ENCODE data around the gene LARGE1. TPM values are rescaled to one million over a fixed set of nuclear protein-coding genes. Genes with fewer than 3 reads are reported as not detected.

The LARGE1 gene
- total and polyA plus RNA-seq, 3 experiments from 2014 or later = 0.07 to 0.27 (median 0.18) TPM

DNA sequence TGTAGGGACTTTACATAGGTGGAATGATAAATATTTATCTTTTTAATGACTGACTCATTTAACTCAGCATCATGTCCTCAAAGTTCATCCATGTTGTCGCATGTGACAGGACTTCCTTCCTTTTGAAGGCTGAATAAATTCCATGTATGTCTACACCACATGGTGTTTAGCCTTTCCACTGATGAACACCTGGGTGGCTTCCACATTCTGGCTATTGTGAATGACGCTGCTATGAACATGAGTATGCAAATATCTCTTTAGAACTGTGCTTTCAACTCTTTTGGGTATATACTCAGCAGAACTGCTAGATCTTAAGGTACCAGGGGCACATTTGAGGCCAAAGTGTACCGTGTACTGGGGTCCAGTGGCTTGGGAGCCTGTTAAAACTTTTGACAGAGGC, 24.1 kb downstream of the LARGE1 start:
- H3K36me3 Mint-ChIP-seq = no peaks in the 10 kb centered on the region
- no peak overlapping the region for H3K27ac Mint-ChIP-seq
- Histone ChIP-seq H3K4me3 (ENCODE audit: low read length) (no peak overlapping the region), H3K36me3 (ENCODE audit: insufficient read depth, low read length) (no peaks in the 10 kb centered on the region), H3K27ac (ENCODE audit: low read depth, low read length) (no peak overlapping the region), H3K4me1 (ENCODE audit: insufficient read depth, low read length) (no peaks in the 10 kb centered on the region), H3K27me3 (ENCODE audit: insufficient read depth, low read length, poor library complexity, severe bottlenecking) (no peaks in the 10 kb centered on the region), H3K9me3 (ENCODE audit: low read length) (no peaks in the 10 kb centered on the region)
- no peak for DNase-seq
- no peaks in the 10 kb centered on the region for H3K4me1 Mint-ChIP-seq
- CTCF ChIA-PET = no interaction called here
- H3K9me3 Mint-ChIP-seq = peaks cover 0 to 12% (median 3%) of the 10 kb centered on the region in 5 donors
- POLR2A ChIA-PET = no interaction called here
- H3K4me3 Mint-ChIP-seq = no peak overlapping the region
- H3K27me3 Mint-ChIP-seq = peaks cover 0 to 8% of the 10 kb centered on the region in 2 donors

DNA sequence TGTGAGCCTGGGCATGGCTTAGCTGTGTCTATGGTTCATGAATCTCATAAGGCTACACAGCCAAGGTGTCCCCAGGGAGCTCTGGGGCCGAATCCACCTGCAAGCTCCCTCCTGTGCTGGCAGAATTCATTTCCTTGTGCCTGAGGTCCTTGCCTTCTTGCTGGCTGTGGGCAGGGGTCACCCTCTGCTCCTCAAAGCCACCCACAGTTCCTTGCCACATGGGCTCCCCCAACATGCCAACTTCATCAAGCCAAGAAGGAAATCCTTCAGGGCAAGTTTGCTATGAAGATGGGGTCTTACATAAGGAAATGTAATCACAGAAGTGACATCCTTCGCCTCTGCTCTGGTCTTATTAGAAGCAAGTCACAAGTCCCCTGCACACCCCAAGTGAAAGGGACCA, 24.8 kb downstream of the LARGE1 start:
- CTCF ChIA-PET = no interaction called here

DNA sequence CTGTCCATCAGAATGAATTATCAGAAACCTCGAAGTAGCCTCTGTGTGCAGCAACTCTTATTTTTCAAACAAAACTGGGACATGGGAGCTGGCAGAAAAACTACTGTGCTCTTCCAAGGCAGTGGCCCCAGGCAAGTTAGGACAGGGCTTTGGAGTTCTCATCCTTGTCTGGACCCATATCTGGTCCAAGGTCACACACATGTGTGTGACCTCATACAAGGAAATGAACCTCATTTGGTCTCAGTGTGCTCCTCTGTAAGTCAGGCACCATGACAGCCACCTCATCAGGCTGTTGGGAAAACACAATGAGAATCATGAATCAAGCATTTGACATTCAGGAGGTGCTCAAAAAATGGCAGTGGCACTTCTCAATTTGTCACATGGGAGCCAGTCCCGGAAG, 25.8 kb downstream of the LARGE1 start:
- CTCF ChIA-PET = no interaction called here
- Histone ChIP-seq H3K36me3 (ENCODE audit: insufficient read depth, low read length) (no peaks in the 10 kb centered on the region), H3K9me3 (ENCODE audit: low read length) (no peaks in the 10 kb centered on the region), H3K27me3 (ENCODE audit: insufficient read depth, low read length, poor library complexity, severe bottlenecking) (no peaks in the 10 kb centered on the region), H3K4me1 (ENCODE audit: insufficient read depth, low read length) (no peaks in the 10 kb centered on the region), H3K4me3 (ENCODE audit: low read length) (no peak overlapping the region), H3K27ac (ENCODE audit: low read depth, low read length) (no peak overlapping the region)
- DNase-seq = no peak
- Mint-ChIP-seq H3K27ac (no peak overlapping the region), H3K4me1 (no peaks in the 10 kb centered on the region), H3K4me3 (no peak overlapping the region), H3K36me3 (no peaks in the 10 kb centered on the region), H3K9me3 (peaks cover 0 to 12% (median 3%) of the 10 kb centered on the region in 5 donors), H3K27me3 (peaks cover 0 to 7% of the 10 kb centered on the region in 2 donors)
- POLR2A ChIA-PET = no interaction called here

More for the DNA sequence above, 24.8 kb downstream of the LARGE1 start:
- Mint-ChIP-seq H3K27ac (no peak overlapping the region), H3K9me3 (peaks cover 0 to 12% (median 3%) of the 10 kb centered on the region in 5 donors), H3K27me3 (peaks cover 0 to 8% of the 10 kb centered on the region in 2 donors), H3K4me1 (no peaks in the 10 kb centered on the region), H3K36me3 (no peaks in the 10 kb centered on the region), H3K4me3 (no peak overlapping the region)
- Histone ChIP-seq H3K9me3 (ENCODE audit: low read length) (no peaks in the 10 kb centered on the region), H3K4me1 (ENCODE audit: insufficient read depth, low read length) (no peaks in the 10 kb centered on the region), H3K27ac (ENCODE audit: low read depth, low read length) (no peak overlapping the region), H3K27me3 (ENCODE audit: insufficient read depth, low read length, poor library complexity, severe bottlenecking) (no peaks in the 10 kb centered on the region), H3K36me3 (ENCODE audit: insufficient read depth, low read length) (no peaks in the 10 kb centered on the region), H3K4me3 (ENCODE audit: low read length) (no peak overlapping the region)
- POLR2A ChIA-PET = no interaction called here
- no peak for DNase-seq

DNA sequence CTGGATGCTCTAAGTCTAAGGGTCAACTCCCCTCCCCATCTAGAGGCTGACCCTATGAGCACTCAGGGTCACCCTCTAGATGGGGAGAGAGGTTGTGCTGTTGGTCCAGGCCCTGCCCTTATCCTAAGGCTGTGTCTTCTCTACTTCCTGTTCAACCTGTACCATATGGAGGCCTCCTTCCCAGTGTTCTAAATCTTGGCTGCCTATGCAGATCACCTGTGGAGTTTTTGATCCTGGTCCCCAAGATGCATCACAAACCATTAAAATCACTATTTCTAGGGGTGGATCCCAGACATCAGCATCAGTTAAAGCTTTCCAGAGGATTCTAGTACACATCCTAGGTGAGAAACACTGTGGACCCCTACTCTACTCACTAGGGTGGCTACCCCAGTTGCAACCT, 26.2 kb downstream of the LARGE1 start:
- Mint-ChIP-seq H3K4me3 (no peak overlapping the region), H3K9me3 (peaks cover 0 to 12% (median 4%) of the 10 kb centered on the region in 5 donors), H3K27me3 (peaks cover 0 to 7% of the 10 kb centered on the region in 2 donors), H3K4me1 (no peaks in the 10 kb centered on the region), H3K27ac (no peak overlapping the region), H3K36me3 (no peaks in the 10 kb centered on the region)
- no peaks in the 10 kb centered on the region for H3K4me1 ChIP-seq (ENCODE audit: insufficient read depth, low read length)
- ChIA-PET CTCF (no interaction called here), POLR2A (no interaction called here)
- H3K9me3 ChIP-seq (ENCODE audit: low read length) = no peaks in the 10 kb centered on the region
- DNase-seq = no peak
- no peak overlapping the region for H3K4me3 ChIP-seq (ENCODE audit: low read length)
- no peaks in the 10 kb centered on the region for H3K27me3 ChIP-seq (ENCODE audit: insufficient read depth, low read length, poor library complexity, severe bottlenecking)
- no peaks in the 10 kb centered on the region for H3K36me3 ChIP-seq (ENCODE audit: insufficient read depth, low read length)
- H3K27ac ChIP-seq (ENCODE audit: low read depth, low read length) = no peak overlapping the region

DNA sequence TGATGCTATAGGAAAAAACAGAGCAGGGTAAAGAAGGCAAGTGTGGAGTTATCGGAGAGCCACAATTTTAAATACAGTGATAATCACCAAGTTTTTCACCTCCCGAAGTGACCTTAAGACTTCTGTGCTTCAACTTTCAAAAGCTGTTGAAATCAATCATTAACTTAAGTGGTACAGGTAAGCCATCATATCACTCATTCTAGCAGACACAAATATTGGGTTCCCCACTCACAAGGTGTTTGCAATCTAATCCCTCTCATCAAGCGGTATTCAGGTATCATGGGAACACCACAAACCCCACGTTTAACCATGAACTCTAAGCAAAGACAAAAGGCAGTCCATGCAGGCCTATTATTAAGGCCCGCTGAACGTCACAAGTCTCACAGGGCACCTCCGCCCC, 26.8 kb downstream of the LARGE1 start:
- no peak overlapping the region for H3K27ac Mint-ChIP-seq
- peaks cover 0 to 7% of the 10 kb centered on the region in 2 donors for H3K27me3 Mint-ChIP-seq
- no peaks in the 10 kb centered on the region for H3K36me3 ChIP-seq (ENCODE audit: insufficient read depth, low read length)
- H3K27ac ChIP-seq (ENCODE audit: low read depth, low read length) = no peak overlapping the region
- peaks cover 0 to 12% (median 4%) of the 10 kb centered on the region in 5 donors for H3K9me3 Mint-ChIP-seq
- no peaks in the 10 kb centered on the region for H3K27me3 ChIP-seq (ENCODE audit: insufficient read depth, low read length, poor library complexity, severe bottlenecking)
- DNase-seq = no peak
- ChIA-PET CTCF (no interaction called here), POLR2A (no interaction called here)
- no peaks in the 10 kb centered on the region for H3K4me1 Mint-ChIP-seq
- no peaks in the 10 kb centered on the region for H3K9me3 ChIP-seq (ENCODE audit: low read length)
- H3K36me3 Mint-ChIP-seq = no peaks in the 10 kb centered on the region
- no peaks in the 10 kb centered on the region for H3K4me1 ChIP-seq (ENCODE audit: insufficient read depth, low read length)
- H3K4me3 ChIP-seq (ENCODE audit: low read length) = no peak overlapping the region
- no peak overlapping the region for H3K4me3 Mint-ChIP-seq

DNA sequence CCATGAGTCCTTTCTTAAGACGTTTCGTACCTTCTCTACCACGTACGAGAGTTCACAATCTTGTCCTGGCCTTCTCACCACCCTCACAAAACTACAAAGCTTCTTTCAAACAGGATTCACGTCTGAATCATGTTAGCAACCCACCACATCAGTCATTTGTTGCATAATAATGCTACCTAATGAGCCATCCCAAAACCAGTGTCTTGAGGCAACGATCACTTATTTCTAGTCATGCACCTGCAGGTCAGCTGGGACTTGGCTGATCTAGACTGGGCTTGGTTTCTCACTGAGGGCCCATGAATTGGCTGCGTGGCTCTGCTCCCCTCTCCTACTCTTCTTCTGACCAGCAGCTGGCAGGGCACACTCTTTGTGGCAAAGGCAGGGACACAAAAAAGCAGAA, 28.3 kb downstream of the LARGE1 start:
- Histone ChIP-seq H3K9me3 (ENCODE audit: low read length) (no peaks in the 10 kb centered on the region), H3K4me3 (ENCODE audit: low read length) (no peak overlapping the region), H3K27ac (ENCODE audit: low read depth, low read length) (no peak overlapping the region), H3K27me3 (ENCODE audit: insufficient read depth, low read length, poor library complexity, severe bottlenecking) (no peaks in the 10 kb centered on the region), H3K4me1 (ENCODE audit: insufficient read depth, low read length) (no peaks in the 10 kb centered on the region), H3K36me3 (ENCODE audit: insufficient read depth, low read length) (no peaks in the 10 kb centered on the region)
- H3K27me3 Mint-ChIP-seq = peaks cover 0 to 6% of the 10 kb centered on the region in 2 donors
- ChIA-PET POLR2A (no interaction called here), CTCF (no interaction called here)
- H3K4me3 Mint-ChIP-seq = no peak overlapping the region
- H3K9me3 Mint-ChIP-seq = peaks cover 0 to 7% (median 4%) of the 10 kb centered on the region in 5 donors
- no peak for DNase-seq
- no peaks in the 10 kb centered on the region for H3K4me1 Mint-ChIP-seq
- no peaks in the 10 kb centered on the region for H3K36me3 Mint-ChIP-seq
- H3K27ac Mint-ChIP-seq = no peak overlapping the region

DNA sequence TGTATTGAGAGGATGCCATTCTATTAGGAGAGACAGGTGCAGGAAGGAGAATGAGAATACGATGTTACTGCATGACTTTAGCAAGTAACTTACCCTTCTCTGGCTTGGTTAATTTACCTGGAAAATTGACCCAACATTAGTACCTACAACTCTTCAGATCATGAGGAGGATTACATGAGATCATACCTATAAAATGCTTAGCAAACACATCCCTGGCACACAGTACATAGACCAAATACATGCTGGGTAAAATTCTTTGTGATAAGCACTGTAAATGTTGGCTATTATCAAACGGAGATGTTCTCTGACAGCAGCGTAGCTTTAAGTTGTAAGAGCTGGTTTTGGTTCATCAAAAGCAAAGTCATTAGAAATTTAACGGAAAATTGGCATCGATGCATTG, 28.8 kb downstream of the LARGE1 start:
- no peak for DNase-seq
- Mint-ChIP-seq H3K27me3 (peaks cover 0 to 6% of the 10 kb centered on the region in 2 donors), H3K9me3 (peaks cover 0 to 4% (median 4%) of the 10 kb centered on the region in 5 donors), H3K27ac (no peak overlapping the region), H3K36me3 (no peaks in the 10 kb centered on the region), H3K4me1 (no peaks in the 10 kb centered on the region), H3K4me3 (no peak overlapping the region)
- CTCF ChIA-PET = no interaction called here
- Histone ChIP-seq H3K4me3 (ENCODE audit: low read length) (no peak overlapping the region), H3K27ac (ENCODE audit: low read depth, low read length) (no peak overlapping the region), H3K36me3 (ENCODE audit: insufficient read depth, low read length) (no peaks in the 10 kb centered on the region), H3K4me1 (ENCODE audit: insufficient read depth, low read length) (no peaks in the 10 kb centered on the region), H3K9me3 (ENCODE audit: low read length) (no peaks in the 10 kb centered on the region), H3K27me3 (ENCODE audit: insufficient read depth, low read length, poor library complexity, severe bottlenecking) (no peaks in the 10 kb centered on the region)
- POLR2A ChIA-PET = no interaction called here

DNA sequence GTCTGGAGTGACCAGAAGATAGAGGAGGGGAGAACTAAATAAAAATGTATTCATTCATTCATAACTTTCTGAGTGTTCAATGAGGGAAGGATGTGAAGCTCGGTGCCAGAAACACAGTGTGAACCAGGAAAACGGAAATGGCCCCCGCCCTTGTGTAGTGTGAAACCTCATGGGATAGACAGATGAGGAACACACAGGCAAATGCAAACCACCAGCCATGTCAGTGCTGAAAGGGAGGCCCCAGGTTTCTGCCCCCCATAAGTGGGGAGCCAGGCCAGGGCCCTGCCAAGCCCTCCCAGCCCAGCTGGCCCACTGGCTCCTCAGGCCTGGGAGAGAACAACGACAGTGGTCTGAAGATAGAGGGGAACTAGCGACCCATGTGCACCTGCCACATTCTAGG, 30.5 kb downstream of the LARGE1 start:
- no peak overlapping the region for H3K27ac ChIP-seq (ENCODE audit: low read depth, low read length)
- ChIA-PET POLR2A (no interaction called here), CTCF (no interaction called here)
- H3K4me1 Mint-ChIP-seq = no peaks in the 10 kb centered on the region
- H3K4me1 ChIP-seq (ENCODE audit: insufficient read depth, low read length) = no peaks in the 10 kb centered on the region
- no peak overlapping the region for H3K27ac Mint-ChIP-seq
- H3K9me3 Mint-ChIP-seq = peaks cover 0 to 4% (median 2%) of the 10 kb centered on the region in 5 donors
- H3K27me3 ChIP-seq (ENCODE audit: insufficient read depth, low read length, poor library complexity, severe bottlenecking) = no peaks in the 10 kb centered on the region
- DNase-seq = no peak
- no peak overlapping the region for H3K4me3 Mint-ChIP-seq
- H3K27me3 Mint-ChIP-seq = peaks cover 0 to 2% of the 10 kb centered on the region in 2 donors
- H3K36me3 Mint-ChIP-seq = no peaks in the 10 kb centered on the region
- no peak overlapping the region for H3K4me3 ChIP-seq (ENCODE audit: low read length)
- no peaks in the 10 kb centered on the region for H3K36me3 ChIP-seq (ENCODE audit: insufficient read depth, low read length)
- H3K9me3 ChIP-seq (ENCODE audit: low read length) = no peaks in the 10 kb centered on the region

DNA sequence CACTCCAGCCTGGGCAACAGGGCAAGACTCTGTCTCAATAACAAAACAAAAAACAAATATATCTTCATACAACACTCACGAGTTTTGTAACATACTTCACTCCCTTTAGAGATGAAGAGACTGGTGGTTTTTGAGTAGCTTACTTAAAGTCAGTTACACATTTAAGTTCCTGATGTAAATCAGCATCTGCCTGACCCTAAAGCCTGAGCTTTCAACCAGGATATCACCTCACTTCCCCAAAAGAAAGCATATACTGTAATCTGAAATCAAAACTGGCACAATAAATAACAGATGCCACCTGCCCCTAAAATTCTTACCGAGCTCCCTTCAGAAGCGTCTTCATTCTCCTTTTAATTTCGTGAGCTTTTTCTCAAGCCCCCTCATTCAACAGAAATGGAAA, 31.5 kb downstream of the LARGE1 start:
- no peaks in the 10 kb centered on the region for H3K9me3 ChIP-seq (ENCODE audit: low read length)
- Mint-ChIP-seq H3K4me1 (no peaks in the 10 kb centered on the region), H3K36me3 (no peaks in the 10 kb centered on the region), H3K9me3 (peaks cover 0 to 4% (median 2%) of the 10 kb centered on the region in 5 donors), H3K27ac (no peak overlapping the region), H3K27me3 (peaks cover 2 to 3% of the 10 kb centered on the region in 2 donors), H3K4me3 (no peak overlapping the region)
- H3K27ac ChIP-seq (ENCODE audit: low read depth, low read length) = no peak overlapping the region
- DNase-seq = no peak
- POLR2A ChIA-PET = no interaction called here
- no peaks in the 10 kb centered on the region for H3K36me3 ChIP-seq (ENCODE audit: insufficient read depth, low read length)
- H3K4me3 ChIP-seq (ENCODE audit: low read length) = no peak overlapping the region
- H3K27me3 ChIP-seq (ENCODE audit: insufficient read depth, low read length, poor library complexity, severe bottlenecking) = no peaks in the 10 kb centered on the region
- CTCF ChIA-PET = no interaction called here
- no peaks in the 10 kb centered on the region for H3K4me1 ChIP-seq (ENCODE audit: insufficient read depth, low read length)

Data from CD8-positive, alpha-beta memory T cell (primary cell).